Brain pericyte (primary cell): ENCODE data around the gene AP4E1.
"Not testable (repeated sequence)": the region's sequence is repeated elsewhere in the genome, so short reads cannot be mapped to it uniquely, and the experiment has no call there.

Experiments
- DNase-seq: peaks from one replicate; pipeline ENCODE4 v3.0.0-alpha.2; 2012; ENCODE audit warnings: low read depth, low spot score

Gene AP4E1

GRCh38 chr15:51023499-51023898, 115.0 kb downstream of the AP4E1 start:
- DNase-seq, result no peak

GRCh38 chr15:51024735-51025453, 116.4 kb downstream of the AP4E1 start:
- DNase-seq, result no peak

- DNase-seq, result no peak
Observed at GRCh38 chr15:51025454-51025846, 117.0 kb downstream of the AP4E1 start.

GRCh38 chr15:51030649-51031316, 122.3 kb downstream of the AP4E1 start:
- no peak for DNase-seq

GRCh38 chr15:51037474-51037873, 129.0 kb downstream of the AP4E1 start:
- DNase-seq, result not testable (repeated sequence)

GRCh38 chr15:51038162-51038973, 129.9 kb downstream of the AP4E1 start:
- DNase-seq, result no peak

- DNase-seq, result no peak
Observed at GRCh38 chr15:51038974-51039319, 130.5 kb downstream of the AP4E1 start.

GRCh38 chr15:51044037-51044727, 135.7 kb downstream of the AP4E1 start:
- DNase-seq, result no peak

GRCh38 chr15:51046016-51046415, 137.5 kb downstream of the AP4E1 start:
- no peak for DNase-seq

- no peak for DNase-seq
Observed at GRCh38 chr15:51046799-51047449, 138.4 kb downstream of the AP4E1 start.

- no peak for DNase-seq
Observed at GRCh38 chr15:51048308-51048707, 139.8 kb downstream of the AP4E1 start.

GRCh38 chr15:51049081-51049480, 140.6 kb downstream of the AP4E1 start:
- no peak for DNase-seq

- DNase-seq, result no peak
Observed at GRCh38 chr15:51051776-51052175, 143.3 kb downstream of the AP4E1 start.

- DNase-seq, result no peak
Observed at GRCh38 chr15:51053571-51053970, 145.1 kb downstream of the AP4E1 start.

GRCh38 chr15:51054535-51054934, 146.1 kb downstream of the AP4E1 start:
- DNase-seq, result no peak
